AG09319 (cell line): ENCODE results near the gene IL1A.

ENCODE experiments used
- DNase-seq: peaks from one replicate; pipeline ENCODE4 v3.0.0-alpha.2; 2010; ENCODE audit warnings: low read depth; ENCODE audit errors: extremely low read depth
- TF ChIP-seq, protein P1 (sequence below): IDR thresholded peaks from 2 replicates; pipeline ENCODE4 v1.5.1; 2011; ENCODE audit warnings: low read depth, mild to moderate bottlenecking, inconsistent platforms, low read length, moderate library complexity

The IL1A gene

GRCh38 chr2:112782234-112782799 is 2.0 kb downstream of the IL1A start:
- no peak for DNase-seq
- TF ChIP-seq, protein P1, sequence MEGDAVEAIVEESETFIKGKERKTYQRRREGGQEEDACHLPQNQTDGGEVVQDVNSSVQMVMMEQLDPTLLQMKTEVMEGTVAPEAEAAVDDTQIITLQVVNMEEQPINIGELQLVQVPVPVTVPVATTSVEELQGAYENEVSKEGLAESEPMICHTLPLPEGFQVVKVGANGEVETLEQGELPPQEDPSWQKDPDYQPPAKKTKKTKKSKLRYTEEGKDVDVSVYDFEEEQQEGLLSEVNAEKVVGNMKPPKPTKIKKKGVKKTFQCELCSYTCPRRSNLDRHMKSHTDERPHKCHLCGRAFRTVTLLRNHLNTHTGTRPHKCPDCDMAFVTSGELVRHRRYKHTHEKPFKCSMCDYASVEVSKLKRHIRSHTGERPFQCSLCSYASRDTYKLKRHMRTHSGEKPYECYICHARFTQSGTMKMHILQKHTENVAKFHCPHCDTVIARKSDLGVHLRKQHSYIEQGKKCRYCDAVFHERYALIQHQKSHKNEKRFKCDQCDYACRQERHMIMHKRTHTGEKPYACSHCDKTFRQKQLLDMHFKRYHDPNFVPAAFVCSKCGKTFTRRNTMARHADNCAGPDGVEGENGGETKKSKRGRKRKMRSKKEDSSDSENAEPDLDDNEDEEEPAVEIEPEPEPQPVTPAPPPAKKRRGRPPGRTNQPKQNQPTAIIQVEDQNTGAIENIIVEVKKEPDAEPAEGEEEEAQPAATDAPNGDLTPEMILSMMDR: no peak

GRCh38 chr2:112779598-112779997 is 4.7 kb downstream of the IL1A start:
- TF ChIP-seq, protein P1: no peak
- no peak for DNase-seq

DNA sequence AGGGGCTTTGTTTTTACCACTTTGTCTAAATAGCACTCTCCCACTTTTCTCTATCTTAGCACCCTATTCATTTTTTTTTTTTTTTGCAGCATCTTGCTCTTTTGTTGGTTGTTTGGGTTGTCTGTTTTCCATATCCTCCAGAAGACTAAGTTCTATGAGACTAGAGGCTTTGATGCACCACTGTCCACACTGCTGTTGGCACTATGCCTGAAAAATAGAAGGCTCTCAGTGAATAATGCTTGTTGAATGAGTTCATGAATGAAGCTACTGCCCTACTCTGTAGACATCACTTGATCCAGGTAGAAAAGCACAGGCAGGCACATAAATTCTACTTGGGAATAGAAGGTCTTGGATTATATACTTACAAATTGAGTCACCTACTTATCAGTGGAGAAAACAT is 7.3 kb downstream of the IL1A start:
- TF ChIP-seq, protein P1: no peak
- no peak for DNase-seq

DNA sequence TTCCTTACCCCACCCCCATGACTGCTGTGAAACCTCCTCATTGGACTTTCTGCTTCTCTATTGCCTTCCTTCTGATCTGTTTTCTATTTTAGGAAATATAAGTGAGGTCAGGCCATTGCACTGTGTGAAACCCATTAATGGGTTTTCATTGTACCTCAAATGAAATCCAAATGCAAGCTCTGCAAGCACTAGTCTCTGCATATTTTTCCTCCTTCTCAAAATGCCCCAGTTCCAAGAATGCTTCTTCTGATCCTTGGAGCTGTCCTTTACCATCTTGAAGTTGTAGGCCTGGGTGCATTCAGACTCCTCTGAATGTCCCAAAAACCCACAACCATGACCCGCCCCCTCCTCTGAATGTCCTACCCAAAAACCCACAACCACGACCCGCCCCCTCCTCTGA is 8.2 kb downstream of the IL1A start:
- DNase-seq: no peak
- TF ChIP-seq, protein P1: no peak

GRCh38 chr2:112774536-112775285 is 9.6 kb downstream of the IL1A start:
- TF ChIP-seq, protein P1: no peak

GRCh38 chr2:112773556-112773955 is 10.7 kb downstream of the IL1A start:
- TF ChIP-seq, protein P1: no peak
- DNase-seq: no peak

More at GRCh38 chr2:112774536-112775285, 9.6 kb downstream of the IL1A start:
- DNase-seq: no peak

DNA sequence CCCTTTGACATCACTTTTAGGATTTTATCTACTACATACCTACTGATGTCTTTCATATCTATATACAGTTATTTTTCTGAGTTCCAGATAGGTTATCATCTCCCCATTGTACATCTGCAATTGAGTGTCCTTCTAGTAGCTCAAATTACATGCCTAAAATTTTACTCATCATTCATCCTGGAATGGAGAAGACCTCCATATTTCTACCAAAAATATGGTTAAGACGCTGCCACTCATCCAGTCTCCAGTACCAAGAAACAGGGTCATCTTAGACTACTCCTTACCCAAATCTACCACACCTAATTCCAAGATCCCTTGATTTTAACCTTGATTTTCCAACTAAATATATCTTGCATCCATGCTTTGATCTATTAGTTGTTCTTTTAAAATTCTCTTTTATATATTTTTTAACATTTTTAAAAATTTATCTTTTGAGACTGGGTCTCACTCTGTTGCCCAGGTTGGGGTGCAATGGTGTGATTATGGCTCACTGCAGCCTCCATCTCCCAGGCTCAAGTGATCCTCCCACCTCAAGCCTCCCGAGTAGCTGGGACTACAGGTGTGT is 11.3 kb downstream of the IL1A start:
- DNase-seq: no peak
- TF ChIP-seq, protein P1: no peak
